Keratinocyte (primary cell): ENCODE results near the gene SYNE4.

Experiments used
- EZH2 ChIP-seq: IDR thresholded peaks from one replicate; pipeline ENCODE4 v1.6.1; 2012; ENCODE audit warnings: inconsistent platforms, mild to moderate bottlenecking, low read length, moderate library complexity
- TF ChIP-seq, protein P1 (sequence below), 3 experiments: IDR thresholded peaks in 1 of 3; conservative IDR thresholded peaks in 1 of 3; optimal IDR thresholded peaks in 1 of 3; 2 replicates in 2 of 3; 3 replicates in 1 of 3; pipeline versions ENCODE3 to v1.5.1; 2011; ENCODE audit warnings: low read length in 3 of 3, mild to moderate bottlenecking in 3 of 3, moderate library complexity in 2 of 3, control low read depth in 1 of 3, inconsistent platforms in 1 of 3; ENCODE audit not compliant: insufficient read depth in 2 of 3; ENCODE audit errors: extremely low read depth in 1 of 3

DNA sequence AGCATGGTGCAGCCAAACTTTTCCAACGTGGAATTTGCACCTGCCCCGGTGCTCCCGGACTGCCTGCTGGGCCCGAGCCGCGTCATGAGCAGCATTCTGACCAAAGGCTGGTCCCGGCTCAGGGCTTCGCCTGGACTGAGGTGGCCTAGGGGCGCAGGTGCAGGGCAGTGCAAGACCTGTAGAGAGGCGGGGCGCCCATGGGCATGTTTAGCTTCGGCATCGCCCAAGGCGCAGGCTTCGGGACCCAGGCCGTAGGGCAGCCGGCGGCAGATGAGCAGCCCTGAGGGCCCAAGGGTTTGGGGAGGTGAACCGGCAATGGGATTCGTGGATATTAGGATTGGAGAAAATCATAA lies 48.7 kb downstream of the SYNE4 start:
- TF ChIP-seq, protein P1, sequence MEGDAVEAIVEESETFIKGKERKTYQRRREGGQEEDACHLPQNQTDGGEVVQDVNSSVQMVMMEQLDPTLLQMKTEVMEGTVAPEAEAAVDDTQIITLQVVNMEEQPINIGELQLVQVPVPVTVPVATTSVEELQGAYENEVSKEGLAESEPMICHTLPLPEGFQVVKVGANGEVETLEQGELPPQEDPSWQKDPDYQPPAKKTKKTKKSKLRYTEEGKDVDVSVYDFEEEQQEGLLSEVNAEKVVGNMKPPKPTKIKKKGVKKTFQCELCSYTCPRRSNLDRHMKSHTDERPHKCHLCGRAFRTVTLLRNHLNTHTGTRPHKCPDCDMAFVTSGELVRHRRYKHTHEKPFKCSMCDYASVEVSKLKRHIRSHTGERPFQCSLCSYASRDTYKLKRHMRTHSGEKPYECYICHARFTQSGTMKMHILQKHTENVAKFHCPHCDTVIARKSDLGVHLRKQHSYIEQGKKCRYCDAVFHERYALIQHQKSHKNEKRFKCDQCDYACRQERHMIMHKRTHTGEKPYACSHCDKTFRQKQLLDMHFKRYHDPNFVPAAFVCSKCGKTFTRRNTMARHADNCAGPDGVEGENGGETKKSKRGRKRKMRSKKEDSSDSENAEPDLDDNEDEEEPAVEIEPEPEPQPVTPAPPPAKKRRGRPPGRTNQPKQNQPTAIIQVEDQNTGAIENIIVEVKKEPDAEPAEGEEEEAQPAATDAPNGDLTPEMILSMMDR (optimal IDR thresholded peaks at IDR 0.05 in 1 of 3, IDR thresholded peaks at IDR 0.05 in 1 of 3, conservative IDR thresholded peaks at IDR 0.05 in 1 of 3; ENCODE audit: extremely low read depth in 1 of 3, insufficient read depth in 2 of 3, low read length in 3 of 3): no peak
- no peak for TF ChIP-seq EZH2
